Colonic mucosa (tissue), 4 donors: ENCODE measurements around the gene GRAP2. TPM values are rescaled to one million over a fixed set of nuclear protein-coding genes. Genes with fewer than 3 reads are reported as not detected.

Experiments used
- DNase-seq: peaks from one replicate; pipeline ENCODE4 v3.0.0-alpha.2; 2020
- H3K27ac ChIP-seq: fragments of 200-600 bp; one replicate; pipeline ENCODE4 v1.8.0; 2021
- H3K27me3 ChIP-seq: fragments of 200-600 bp; one replicate; pipeline ENCODE4 v1.8.0; 2021
- H3K36me3 ChIP-seq: fragments of 200-600 bp; one replicate; pipeline ENCODE4 v1.8.0; 2021
- H3K4me1 ChIP-seq: fragments of 200-600 bp; one replicate; pipeline ENCODE4 v1.8.0; 2021; ENCODE audit warnings: mild to moderate bottlenecking
- H3K4me3 ChIP-seq: fragments of 200-600 bp; one replicate; pipeline ENCODE4 v1.8.0; 2021
- H3K9ac ChIP-seq, 2 donors: one replicate each; pipeline ENCODE4 v1.7.0; 2013; ENCODE audit warnings: control low read depth in 2 of 2, low read depth in 2 of 2, low read length in 2 of 2
- H3K9me3 ChIP-seq: fragments of 200-600 bp; one replicate; pipeline ENCODE4 v1.8.0; 2021
- intact Hi-C: fragments of 100-400 bp; cut with DNase I; formaldehyde crosslinking; loops from one replicate; pipeline ENCODE4 v1.14.1; 2022
- total RNA-seq, 2 donors: library from RNA; stranded (reverse); fragmentation: NEBNext Ultra II Directional in 1 of 2; extraction: Animal tissue kit (Norgen Biotek cat#: 25700) in 1 of 2; gene quantifications; one replicate each; pipeline ENCODE4 v1.2.1, GENCODE V29; 2021
- TF ChIP-seq, protein P1 (sequence below): fragments of 200-600 bp; IDR thresholded peaks from one replicate; pipeline ENCODE4 v1.8.0; 2022; ENCODE audit warnings: antibody characterized with exemption, mild to moderate bottlenecking
- donor health status: healthy.
- donor health status: DM: no; HTN: no; CAD: no.
- donor health status: DM: no; HTN: no; CAD: no.

GRAP2 gene
- total RNA-seq, 2 donors from 2014 or later = 2.1 to 4.2 TPM

- Histone ChIP-seq H3K4me3 (no peak overlapping the region), H3K36me3 (no peaks in the 10 kb centered on the region), H3K4me1 (no peaks in the 10 kb centered on the region), H3K27ac (no peak overlapping the region), H3K27me3 (no peaks in the 10 kb centered on the region), H3K9ac (no peak overlapping the region), H3K9me3 (no peaks in the 10 kb centered on the region)
- TF ChIP-seq, protein P1, sequence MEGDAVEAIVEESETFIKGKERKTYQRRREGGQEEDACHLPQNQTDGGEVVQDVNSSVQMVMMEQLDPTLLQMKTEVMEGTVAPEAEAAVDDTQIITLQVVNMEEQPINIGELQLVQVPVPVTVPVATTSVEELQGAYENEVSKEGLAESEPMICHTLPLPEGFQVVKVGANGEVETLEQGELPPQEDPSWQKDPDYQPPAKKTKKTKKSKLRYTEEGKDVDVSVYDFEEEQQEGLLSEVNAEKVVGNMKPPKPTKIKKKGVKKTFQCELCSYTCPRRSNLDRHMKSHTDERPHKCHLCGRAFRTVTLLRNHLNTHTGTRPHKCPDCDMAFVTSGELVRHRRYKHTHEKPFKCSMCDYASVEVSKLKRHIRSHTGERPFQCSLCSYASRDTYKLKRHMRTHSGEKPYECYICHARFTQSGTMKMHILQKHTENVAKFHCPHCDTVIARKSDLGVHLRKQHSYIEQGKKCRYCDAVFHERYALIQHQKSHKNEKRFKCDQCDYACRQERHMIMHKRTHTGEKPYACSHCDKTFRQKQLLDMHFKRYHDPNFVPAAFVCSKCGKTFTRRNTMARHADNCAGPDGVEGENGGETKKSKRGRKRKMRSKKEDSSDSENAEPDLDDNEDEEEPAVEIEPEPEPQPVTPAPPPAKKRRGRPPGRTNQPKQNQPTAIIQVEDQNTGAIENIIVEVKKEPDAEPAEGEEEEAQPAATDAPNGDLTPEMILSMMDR = peak; percentile 69
- intact Hi-C loops = loop anchor here (5.0 kb wide), 1 partner anchor 89 kb away; no protein-coding TSS in a partner anchor
- peak; percentile 60 for DNase-seq
These were observed 32.2 kb downstream of the GRAP2 start for GRCh38 chr22:39932918-39933649.

- Histone ChIP-seq H3K36me3 (no peaks in the 10 kb centered on the region), H3K9ac (no peak overlapping the region), H3K27me3 (no peaks in the 10 kb centered on the region), H3K4me1 (no peaks in the 10 kb centered on the region), H3K9me3 (no peaks in the 10 kb centered on the region), H3K27ac (no peak overlapping the region), H3K4me3 (no peak overlapping the region)
- intact Hi-C loops = loop anchor here (5.0 kb wide), 1 partner anchor 89 kb away; no protein-coding TSS in a partner anchor
- TF ChIP-seq, protein P1 = no peak
- DNase-seq = no peak
These were observed 32.9 kb downstream of the GRAP2 start for GRCh38 chr22:39933741-39934140.

- DNase-seq = no peak
- TF ChIP-seq, protein P1 = no peak
- Histone ChIP-seq H3K4me3 (no peak overlapping the region), H3K27ac (no peak overlapping the region), H3K4me1 (no peaks in the 10 kb centered on the region), H3K27me3 (no peaks in the 10 kb centered on the region), H3K9me3 (no peaks in the 10 kb centered on the region), H3K36me3 (no peaks in the 10 kb centered on the region), H3K9ac (no peak overlapping the region)
- intact Hi-C loops = no loop called here
These were observed 34.2 kb downstream of the GRAP2 start for GRCh38 chr22:39935116-39935515.

DNA sequence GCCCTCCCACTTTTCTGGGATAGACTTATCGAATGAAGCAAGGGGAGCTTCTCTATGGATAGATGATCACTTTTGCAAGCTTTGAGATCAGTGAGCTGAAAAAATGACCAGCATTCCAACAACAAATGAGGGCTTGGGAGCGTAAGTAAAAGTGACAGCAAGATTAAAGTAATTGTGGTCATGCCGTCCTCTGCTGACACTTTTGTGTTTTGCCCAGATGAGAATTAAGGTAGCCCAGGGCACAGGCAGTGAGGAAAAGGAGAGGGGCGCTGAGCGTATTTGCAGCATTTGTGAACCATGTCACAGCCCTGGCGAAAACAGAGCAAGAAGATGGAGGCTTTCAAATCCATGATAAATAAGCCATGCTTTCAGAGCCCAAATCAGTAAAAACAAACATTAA, 34.7 kb downstream of the GRAP2 start:
- H3K4me3 ChIP-seq = no peak overlapping the region
- TF ChIP-seq, protein P1 = no peak
- no peak overlapping the region for H3K9ac ChIP-seq
- no peaks in the 10 kb centered on the region for H3K9me3 ChIP-seq
- no peaks in the 10 kb centered on the region for H3K36me3 ChIP-seq
- DNase-seq = no peak
- H3K27ac ChIP-seq = no peak overlapping the region
- intact Hi-C loops = no loop called here
- no peaks in the 10 kb centered on the region for H3K27me3 ChIP-seq
- H3K4me1 ChIP-seq = no peaks in the 10 kb centered on the region

- H3K27ac ChIP-seq = no peak overlapping the region
- no peaks in the 10 kb centered on the region for H3K27me3 ChIP-seq
- H3K9ac ChIP-seq = no peak overlapping the region
- H3K9me3 ChIP-seq = no peaks in the 10 kb centered on the region
- no peaks in the 10 kb centered on the region for H3K36me3 ChIP-seq
- TF ChIP-seq, protein P1 = no peak
- intact Hi-C loops = no loop called here
- no peak overlapping the region for H3K4me3 ChIP-seq
- H3K4me1 ChIP-seq = no peaks in the 10 kb centered on the region
- no peak for DNase-seq
These were observed 35.8 kb downstream of the GRAP2 start for GRCh38 chr22:39936523-39937145.
